ENCODE measurements around the gene RTN1.
"Not testable (repeated sequence)": the region's sequence is repeated elsewhere in the genome, so short reads cannot be mapped to it uniquely, and the experiment has no call there.

Gene RTN1

GRCh38 chr14:59691266-59691665 lies 179.3 kb downstream of the RTN1 start:
- DNase-seq, result no peak

GRCh38 chr14:59690426-59690825 lies 180.2 kb downstream of the RTN1 start:
- no peak for DNase-seq

- DNase-seq, result no peak
Measured at GRCh38 chr14:59688224-59689170, 182.1 kb downstream of the RTN1 start.

GRCh38 chr14:59687663-59688062 lies 182.9 kb downstream of the RTN1 start:
- DNase-seq, result no peak

- no peak for DNase-seq
Measured at GRCh38 chr14:59679872-59680271, 190.7 kb downstream of the RTN1 start.

- DNase-seq, result no peak
Measured at GRCh38 chr14:59678352-59678751, 192.2 kb downstream of the RTN1 start.

- DNase-seq, result no peak
Measured at GRCh38 chr14:59677771-59678231, 192.8 kb downstream of the RTN1 start.

GRCh38 chr14:59675394-59675793 lies 195.2 kb downstream of the RTN1 start:
- no peak for DNase-seq

GRCh38 chr14:59664741-59665140 lies 205.8 kb downstream of the RTN1 start:
- no peak for DNase-seq

- DNase-seq, result no peak
Measured at GRCh38 chr14:59657769-59658168, 212.8 kb downstream of the RTN1 start.

GRCh38 chr14:59656473-59656872 lies 214.1 kb downstream of the RTN1 start:
- DNase-seq, result no peak

GRCh38 chr14:59654131-59654530 lies 216.4 kb downstream of the RTN1 start:
- DNase-seq, result not testable (repeated sequence)

GRCh38 chr14:59646832-59647231 lies 223.7 kb downstream of the RTN1 start:
- not testable (repeated sequence) for DNase-seq

- DNase-seq, result no peak
Measured at GRCh38 chr14:59638885-59639284, 231.7 kb downstream of the RTN1 start.

GRCh38 chr14:59634617-59635016 lies 236.0 kb downstream of the RTN1 start:
- no peak for DNase-seq

- no peak for DNase-seq
Measured at GRCh38 chr14:59633486-59633885, 237.1 kb downstream of the RTN1 start.

GRCh38 chr14:59632381-59632780 lies 238.2 kb downstream of the RTN1 start:
- no peak for DNase-seq

GRCh38 chr14:59631237-59631636 lies 239.3 kb downstream of the RTN1 start:
- DNase-seq, result no peak

- no peak for DNase-seq
Measured at GRCh38 chr14:59630288-59630963, 240.2 kb downstream of the RTN1 start.

- no peak for DNase-seq
Measured at GRCh38 chr14:59629444-59630287, 240.9 kb downstream of the RTN1 start.

- DNase-seq, result no peak
Measured at GRCh38 chr14:59627011-59627520, 243.5 kb downstream of the RTN1 start.

- DNase-seq, result no peak
Measured at GRCh38 chr14:59622631-59623030, 247.9 kb downstream of the RTN1 start.

- DNase-seq, result no peak
Measured at GRCh38 chr14:59619061-59619460, 251.5 kb downstream of the RTN1 start.
